IMR-90 (cell line): ENCODE data around the gene MSX1. TPM values are rescaled to one million over a fixed set of nuclear protein-coding genes. Genes with fewer than 3 reads are reported as not detected.

ENCODE experiments used
- ATAC-seq: fragments of 200-7000 bp; cut with Tn5 transposase; 2 replicates; pipeline ENCODE4 v1.9.1; 2020; ENCODE audit warnings: low read depth, mild to moderate bottlenecking, moderate library complexity
- BruUV-seq: library from RNA; stranded (reverse); fragments of 400-500 nt; replicated peaks from 2 replicates; lab custom pipeline; 2021; lab: Mats Ljungman, UMichigan
- CTCF ChIA-PET: fragments of 300-600 bp; formaldehyde crosslinking; extraction: SDS; loops from one replicate; lab custom pipeline; 2021; ENCODE audit warnings: antibody characterized with exemption; lab: Yijun Ruan, JAX
- POLR2A ChIA-PET: fragments of 300-600 bp; sonication (Branson Sonifier 250); formaldehyde crosslinking; loops from one replicate; lab custom pipeline; 2022; ENCODE audit warnings: antibody characterized with exemption; ENCODE audit not compliant: unreplicated experiment; lab: Charles Lee
- DNase-seq: peaks from one replicate; pipeline ENCODE4 v3.0.0; 2013
- H2AFZ ChIP-seq: replicated peaks from 2 replicates; pipeline ENCODE3; 2013; ENCODE audit warnings: low read length, mild to moderate bottlenecking; ENCODE audit not compliant: poor library complexity
- H2AK5ac ChIP-seq: 2 replicates; pipeline ENCODE4 v1.6.1; 2013; ENCODE audit warnings: low read depth, low read length, inconsistent platforms
- H2AK9ac ChIP-seq: replicated peaks from 2 replicates; pipeline ENCODE3; 2013; ENCODE audit warnings: mild to moderate bottlenecking, low read depth, low read length, moderate library complexity; ENCODE audit not compliant: poor library complexity
- H2BK120ac ChIP-seq: 2 replicates; pipeline ENCODE4 v1.6.1; 2013; ENCODE audit warnings: low read depth, low read length, inconsistent platforms
- H2BK15ac ChIP-seq: 3 replicates; pipeline ENCODE4 v1.6.1; 2013; ENCODE audit warnings: low read depth, low read length, inconsistent platforms
- H2BK20ac ChIP-seq: 2 replicates; pipeline ENCODE4 v1.6.1; 2013; ENCODE audit warnings: low read depth, mild to moderate bottlenecking, inconsistent platforms, low read length, moderate library complexity
- H2BK5ac ChIP-seq: 2 replicates; pipeline ENCODE4 v1.6.1; 2013; ENCODE audit warnings: mild to moderate bottlenecking, low read depth, low read length, inconsistent platforms; ENCODE audit not compliant: poor library complexity, severe bottlenecking
- H3K14ac ChIP-seq: replicated peaks from 2 replicates; pipeline ENCODE4 v1.6.1; 2013; ENCODE audit warnings: low read depth, low read length, inconsistent platforms
- H3K18ac ChIP-seq: 2 replicates; pipeline ENCODE4 v1.6.1; 2013; ENCODE audit warnings: low read depth, low read length, control low read depth
- H3K23ac ChIP-seq: 2 replicates; pipeline ENCODE4 v1.6.1; 2013; ENCODE audit warnings: low read depth, low read length, inconsistent platforms
- H3K27ac ChIP-seq: 2 replicates; pipeline ENCODE4 v1.5.1; 2013; ENCODE audit warnings: mild to moderate bottlenecking, control low read depth, low read length; ENCODE audit not compliant: insufficient read depth
- H3K27me3 ChIP-seq: 2 replicates; pipeline ENCODE4 v1.6.1; 2013; ENCODE audit warnings: low read length; ENCODE audit not compliant: control insufficient read depth, insufficient read depth
- H3K36me3 ChIP-seq: 2 replicates; pipeline ENCODE4 v1.6.1; 2013; ENCODE audit warnings: low read length, mixed read lengths; ENCODE audit not compliant: control insufficient read depth, insufficient read depth
- H3K4ac ChIP-seq: 2 replicates; pipeline ENCODE4 v1.6.1; 2013; ENCODE audit warnings: low read depth, low read length, inconsistent platforms
- H3K4me1 ChIP-seq: 2 replicates; pipeline ENCODE4 v1.6.1; 2013; ENCODE audit warnings: low read length, mixed read lengths; ENCODE audit not compliant: control insufficient read depth, insufficient read depth
- H3K4me2 ChIP-seq: 2 replicates; pipeline ENCODE4 v1.6.1; 2013; ENCODE audit warnings: low read depth, mild to moderate bottlenecking, control low read depth, low read length, moderate library complexity
- H3K4me3 ChIP-seq: 2 replicates; pipeline ENCODE4 v1.5.1; 2013; ENCODE audit warnings: low read depth, mild to moderate bottlenecking, control low read depth, low read length, moderate library complexity; ENCODE audit not compliant: insufficient read depth
- H3K56ac ChIP-seq: 2 replicates; pipeline ENCODE4 v1.6.1; 2013; ENCODE audit warnings: low read length, inconsistent platforms; ENCODE audit not compliant: insufficient read depth; ENCODE audit errors: extremely low read depth
- H3K79me1 ChIP-seq, 2 experiments: 2 replicates each; pipeline ENCODE4 v1.6.1; 2013; ENCODE audit warnings: low read length in 2 of 2, inconsistent platforms in 1 of 2, low read depth in 1 of 2
- H3K9ac ChIP-seq: 2 replicates; pipeline ENCODE4 v1.6.1; 2013; ENCODE audit warnings: low read depth, low read length, control low read depth
- H3K9me1 ChIP-seq: 2 replicates; pipeline ENCODE4 v1.6.1; 2013; ENCODE audit warnings: low read length, inconsistent platforms; ENCODE audit not compliant: insufficient read depth
- H3K9me3 ChIP-seq: 2 replicates; pipeline ENCODE4 v1.6.1; 2013; ENCODE audit warnings: low read length; ENCODE audit not compliant: control insufficient read depth, insufficient read depth
- H4K20me1 ChIP-seq: 2 replicates; pipeline ENCODE4 v1.6.1; 2013; ENCODE audit warnings: low read length, inconsistent platforms; ENCODE audit not compliant: insufficient read depth
- H4K5ac ChIP-seq: 2 replicates; pipeline ENCODE4 v1.6.1; 2013; ENCODE audit warnings: mild to moderate bottlenecking, low read depth, low read length, control low read depth
- H4K8ac ChIP-seq, 2 experiments: 2 replicates each; pipeline ENCODE4 v1.6.1; 2013; ENCODE audit warnings: low read depth in 2 of 2, low read length in 2 of 2, control low read depth in 1 of 2, inconsistent platforms in 1 of 2
- H4K91ac ChIP-seq: 2 replicates; pipeline ENCODE4 v1.6.1; 2013; ENCODE audit warnings: low read depth, low read length, inconsistent platforms; ENCODE audit not compliant: insufficient read depth
- MAZ ChIP-seq: IDR thresholded peaks from 2 replicates; pipeline ENCODE4 v1.6.1; 2012; ENCODE audit warnings: low read depth, mild to moderate bottlenecking, low read length, improper control_type of control experiment, moderate library complexity, borderline replicate concordance
- WGBS, 2 experiments: methylation state at CpG; one replicate each; pipeline versions ENCODE4 v1.1.5 to v1.1.7; 2013; ENCODE audit warnings: missing lambda C conversion rate in 2 of 2; ENCODE audit not compliant: insufficient read length in 1 of 2; ENCODE audit errors: extremely low coverage in 2 of 2; 5-methylcytosine and 5-hydroxymethylcytosine counted together
- dilution Hi-C: fragments of 300-500 bp; cut with HindIII; formaldehyde crosslinking; loops from one replicate; pipeline ENCODE4 v1.14.3; 2018; ENCODE audit warnings: low sequenced_read_pairs; ENCODE audit not compliant: unreplicated experiment
- in situ Hi-C: fragments of 300-500 bp; cut with MboI; formaldehyde crosslinking; loops from 3 replicates; pipeline ENCODE4 v1.14.3; 2019; ENCODE audit warnings: low sequenced_read_pairs, inconsistent platforms, mixed read lengths
- intact Hi-C: fragments of 100-400 bp; cut with micrococcal nuclease; formaldehyde crosslinking; loops from 2 replicates; pipeline ENCODE4 v1.10.0; 2022
- polyA plus RNA-seq, 3 experiments: library from polyadenylated mRNA; depleted of rRNA; stranded (reverse); fragments of >200 nt; gene quantifications; 2 replicates each; pipeline ENCODE4 v1.2.3, GENCODE V29; 2012; ENCODE audit warnings: low replicate concordance in 1 of 3
- total RNA-seq: library from RNA; depleted of rRNA; stranded (reverse); fragments of >200 nt; gene quantifications from 2 replicates; pipeline ENCODE4 v1.2.3, GENCODE V29; 2012

The MSX1 gene
- total and polyA plus RNA-seq, 2 of the 4 experiments (the other 2 are of a cell fraction): 1.1 to 3.9 TPM

- 100% methylated on average over 2 of the region's 7 CpGs; no CpG with 5 or more reads in 1 of the 2 experiments for WGBS, 2 experiments
- no peak overlapping the region for H3K56ac ChIP-seq
- CTCF ChIA-PET: no interaction called here
- H4K91ac ChIP-seq: no peak overlapping the region
- peaks cover 32% of the 10 kb centered on the region for H3K27me3 ChIP-seq
- H3K79me1 ChIP-seq: no peaks in the 10 kb centered on the region
- no peak overlapping the region; the same call in 1 of the 2 replicates for H2AK5ac ChIP-seq
- no peaks in the 10 kb centered on the region; the same call in 1 of the 2 replicates for H3K4me1 ChIP-seq
- no peak for DNase-seq
- H4K8ac ChIP-seq: no peak overlapping the region
- H3K9me1 ChIP-seq: no peaks in the 10 kb centered on the region
- no peaks in the 10 kb centered on the region for H3K9me3 ChIP-seq
- dilution Hi-C loops: no loop called here
- no peak overlapping the region for H3K4me3 ChIP-seq
- TF ChIP-seq MAZ: no peak
- no peak overlapping the region for H3K4me2 ChIP-seq
- H3K36me3 ChIP-seq: no peaks in the 10 kb centered on the region
- H2BK5ac ChIP-seq: no peak overlapping the region
- no peak for ATAC-seq
- POLR2A ChIA-PET: no interaction called here
- H2BK15ac ChIP-seq: no peak overlapping the region
- no peaks in the 10 kb centered on the region for H4K20me1 ChIP-seq
- no peak overlapping the region for H3K4ac ChIP-seq
- no peak overlapping the region for H3K18ac ChIP-seq
- H3K9ac ChIP-seq: no peak overlapping the region
- intact Hi-C loops: no loop called here
- no peak overlapping the region for H2BK120ac ChIP-seq
- no peak overlapping the region for H2BK20ac ChIP-seq
- no peak overlapping the region for H2AK9ac ChIP-seq
- H3K14ac ChIP-seq: no peak overlapping the region
- H4K5ac ChIP-seq: no peak overlapping the region
- H2AFZ ChIP-seq: no peak overlapping the region
- H3K23ac ChIP-seq: no peak overlapping the region
- H3K27ac ChIP-seq: no peak overlapping the region
- in situ Hi-C loops: no loop called here
- BruUV-seq: no TSS peak
Measured at GRCh38 chr4:4851906-4852305, 7.6 kb upstream of the MSX1 start.
